ENCODE measurements around the gene ADSS1.

ADSS1 gene

GRCh38 chr14:104765517-104765916, 41.5 kb downstream of the ADSS1 start:
- DNase-seq, result no peak

- no peak for DNase-seq
These were observed 42.3 kb downstream of the ADSS1 start for GRCh38 chr14:104766256-104766862.

GRCh38 chr14:104766863-104767633, 43.0 kb downstream of the ADSS1 start:
- DNase-seq, result no peak

- no peak for DNase-seq
These were observed 43.5 kb downstream of the ADSS1 start for GRCh38 chr14:104767634-104767918.

- peak in 54 of 56 donors; percentile 41 to 94 (median 74) for DNase-seq
These were observed 44.7 kb downstream of the ADSS1 start for GRCh38 chr14:104768437-104769323.

GRCh38 chr14:104769324-104770071, 45.5 kb downstream of the ADSS1 start:
- no peak for DNase-seq

- no peak for DNase-seq
These were observed 46.1 kb downstream of the ADSS1 start for GRCh38 chr14:104770072-104770579.

GRCh38 chr14:104770851-104771272, 46.8 kb downstream of the ADSS1 start:
- DNase-seq, result no peak

GRCh38 chr14:104771374-104771773, 47.3 kb downstream of the ADSS1 start:
- no peak for DNase-seq

GRCh38 chr14:104771918-104772706, 48.1 kb downstream of the ADSS1 start:
- DNase-seq, result no peak

- DNase-seq, result no peak
These were observed 48.9 kb downstream of the ADSS1 start for GRCh38 chr14:104772707-104773504.

GRCh38 chr14:104773505-104774452, 49.8 kb downstream of the ADSS1 start:
- no peak for DNase-seq

- DNase-seq, result no peak
These were observed 50.5 kb downstream of the ADSS1 start for GRCh38 chr14:104774453-104775072.

- no peak for DNase-seq
These were observed 51.1 kb downstream of the ADSS1 start for GRCh38 chr14:104775073-104775489.

GRCh38 chr14:104776481-104776880, 52.5 kb downstream of the ADSS1 start:
- no peak for DNase-seq

- no peak for DNase-seq
These were observed 53.2 kb downstream of the ADSS1 start for GRCh38 chr14:104776961-104777807.

GRCh38 chr14:104777808-104778249, 53.8 kb downstream of the ADSS1 start:
- DNase-seq, result no peak

Measured in amygdala (tissue), 56 donors.